Occipital lobe (tissue), 2 donors: ENCODE data around the gene PRKCE. TPM values are rescaled to one million over a fixed set of nuclear protein-coding genes. Genes with fewer than 3 reads are reported as not detected.
"Not testable (repeated sequence)": the region's sequence is repeated elsewhere in the genome, so short reads cannot be mapped to it uniquely, and the experiment has no call there.

Experiments
- DNase-seq: peaks from one replicate; lab custom pipeline; 2025; lab: John Stamatoyannopoulos, UW
- total RNA-seq: library from RNA; depleted of rRNA; stranded (reverse); fragments of >200 nt; gene quantifications from one replicate; pipeline ENCODE4 v1.2.3, GENCODE V29; 2014

Gene PRKCE
- total RNA-seq, 1 donor from 2014 or later, result 62.2 TPM

- DNase-seq, result no peak
These were observed 254.1 kb downstream of the PRKCE start for GRCh38 chr2:45905632-45905958.

- DNase-seq, result no peak
These were observed 256.1 kb downstream of the PRKCE start for GRCh38 chr2:45907592-45907991.

- DNase-seq, result no peak
These were observed 257.1 kb downstream of the PRKCE start for GRCh38 chr2:45908316-45909170.

- DNase-seq, result no peak
These were observed 257.7 kb downstream of the PRKCE start for GRCh38 chr2:45909171-45909565.

- peak; percentile 24 for DNase-seq
These were observed 258.3 kb downstream of the PRKCE start for GRCh38 chr2:45909677-45910191.

GRCh38 chr2:45910473-45911060 lies 259.1 kb downstream of the PRKCE start:
- peak; percentile 21 for DNase-seq

GRCh38 chr2:45911538-45911937 lies 260.1 kb downstream of the PRKCE start:
- DNase-seq, result no peak

- no peak for DNase-seq
These were observed 260.6 kb downstream of the PRKCE start for GRCh38 chr2:45912109-45912508.

GRCh38 chr2:45913539-45913938 lies 262.1 kb downstream of the PRKCE start:
- no peak for DNase-seq

- no peak for DNase-seq
These were observed 264.0 kb downstream of the PRKCE start for GRCh38 chr2:45915523-45915922.

GRCh38 chr2:45917561-45918176 lies 266.2 kb downstream of the PRKCE start:
- DNase-seq, result not testable (repeated sequence)

GRCh38 chr2:45918463-45919159 lies 267.1 kb downstream of the PRKCE start:
- no peak for DNase-seq

- no peak for DNase-seq
These were observed 267.7 kb downstream of the PRKCE start for GRCh38 chr2:45919160-45919650.

GRCh38 chr2:45919711-45920111 lies 268.2 kb downstream of the PRKCE start:
- no peak for DNase-seq

GRCh38 chr2:45921921-45922320 lies 270.4 kb downstream of the PRKCE start:
- no peak for DNase-seq

- DNase-seq, result no peak
These were observed 271.1 kb downstream of the PRKCE start for GRCh38 chr2:45922577-45922988.

- no peak for DNase-seq
These were observed 272.2 kb downstream of the PRKCE start for GRCh38 chr2:45923701-45924100.

- no peak for DNase-seq
These were observed 273.6 kb downstream of the PRKCE start for GRCh38 chr2:45925026-45925425.

GRCh38 chr2:45925636-45926366 lies 274.3 kb downstream of the PRKCE start:
- peak; percentile 25 for DNase-seq

- peak; percentile 78 for DNase-seq
These were observed 277.5 kb downstream of the PRKCE start for GRCh38 chr2:45928946-45929345.
